IPS-20b (cell line): Measurements from ENCODE around the gene AMN.

Experiments
- H3K27ac ChIP-seq: one replicate; pipeline ENCODE4 v1.5.1; 2013; ENCODE audit warnings: low read length
- H3K27me3 ChIP-seq: 2 replicates; pipeline ENCODE4 v1.6.1; 2013; ENCODE audit warnings: mild to moderate bottlenecking, low read length, inconsistent platforms; ENCODE audit not compliant: insufficient read depth
- H3K36me3 ChIP-seq: 2 replicates; pipeline ENCODE4 v1.6.1; 2013; ENCODE audit warnings: low read depth, mild to moderate bottlenecking, inconsistent platforms, low read length, moderate library complexity; ENCODE audit not compliant: insufficient read depth
- H3K4me1 ChIP-seq: 2 replicates; pipeline ENCODE4 v1.6.1; 2013; ENCODE audit warnings: mild to moderate bottlenecking, control low read depth, inconsistent platforms, low read length, moderate library complexity; ENCODE audit not compliant: insufficient read depth
- H3K4me3 ChIP-seq: 2 replicates; pipeline ENCODE4 v1.5.1; 2013; ENCODE audit warnings: mild to moderate bottlenecking, low read length, inconsistent platforms
- H3K9ac ChIP-seq: 2 replicates; pipeline ENCODE4 v1.6.1; 2013; ENCODE audit warnings: low read depth, mild to moderate bottlenecking, inconsistent platforms, low read length, moderate library complexity
- H3K9me3 ChIP-seq: 2 replicates; pipeline ENCODE4 v1.6.1; 2013; ENCODE audit warnings: mild to moderate bottlenecking, low read depth, low read length, inconsistent platforms; ENCODE audit not compliant: insufficient read depth

AMN gene

GRCh38 chr14:102945346-102946130, 23.1 kb downstream of the AMN start:
- peaks cover 86% of the 10 kb centered on the region for H3K36me3 ChIP-seq
- H3K4me1 ChIP-seq = no peaks in the 10 kb centered on the region
- no peak overlapping the region for H3K4me3 ChIP-seq
- H3K27ac ChIP-seq = no peak overlapping the region
- H3K9me3 ChIP-seq = no peaks in the 10 kb centered on the region
- no peaks in the 10 kb centered on the region for H3K27me3 ChIP-seq
- no peak overlapping the region for H3K9ac ChIP-seq

- no peaks in the 10 kb centered on the region for H3K9me3 ChIP-seq
- H3K4me3 ChIP-seq = no peak overlapping the region
- peaks cover 85% of the 10 kb centered on the region for H3K36me3 ChIP-seq
- H3K9ac ChIP-seq = no peak overlapping the region
- H3K4me1 ChIP-seq = no peaks in the 10 kb centered on the region
- H3K27me3 ChIP-seq = no peaks in the 10 kb centered on the region
- H3K27ac ChIP-seq = no peak overlapping the region
These were observed 25.0 kb downstream of the AMN start for GRCh38 chr14:102947321-102948103.

- Histone ChIP-seq H3K9ac (no peak overlapping the region), H3K9me3 (no peaks in the 10 kb centered on the region), H3K27me3 (no peaks in the 10 kb centered on the region), H3K27ac (no peak overlapping the region), H3K36me3 (peaks cover 87% of the 10 kb centered on the region), H3K4me3 (no peak overlapping the region), H3K4me1 (no peaks in the 10 kb centered on the region)
These were observed 26.2 kb downstream of the AMN start for GRCh38 chr14:102948698-102949061.

- no peak overlapping the region for H3K9ac ChIP-seq
- no peak overlapping the region for H3K4me3 ChIP-seq
- peaks cover 87% of the 10 kb centered on the region for H3K36me3 ChIP-seq
- no peaks in the 10 kb centered on the region for H3K27me3 ChIP-seq
- no peaks in the 10 kb centered on the region for H3K9me3 ChIP-seq
- no peak overlapping the region for H3K27ac ChIP-seq
- H3K4me1 ChIP-seq = no peaks in the 10 kb centered on the region
These were observed 26.8 kb downstream of the AMN start for GRCh38 chr14:102949062-102949800.

- Histone ChIP-seq H3K27ac (no peak overlapping the region), H3K36me3 (peaks cover 88% of the 10 kb centered on the region), H3K9ac (no peak overlapping the region), H3K4me1 (no peaks in the 10 kb centered on the region), H3K4me3 (no peak overlapping the region), H3K9me3 (no peaks in the 10 kb centered on the region), H3K27me3 (no peaks in the 10 kb centered on the region)
These were observed 27.5 kb downstream of the AMN start for GRCh38 chr14:102949801-102950451.

GRCh38 chr14:102951034-102951433, 28.6 kb downstream of the AMN start:
- peaks cover 89% of the 10 kb centered on the region for H3K36me3 ChIP-seq
- H3K9me3 ChIP-seq = no peaks in the 10 kb centered on the region

GRCh38 chr14:102951799-102952198, 29.3 kb downstream of the AMN start:
- peaks cover 88% of the 10 kb centered on the region for H3K36me3 ChIP-seq
- H3K9ac ChIP-seq = no peak overlapping the region
- H3K4me3 ChIP-seq = no peak overlapping the region
- H3K4me1 ChIP-seq = no peaks in the 10 kb centered on the region
- no peaks in the 10 kb centered on the region for H3K9me3 ChIP-seq
- H3K27ac ChIP-seq = no peak overlapping the region
- H3K27me3 ChIP-seq = no peaks in the 10 kb centered on the region

More at GRCh38 chr14:102951034-102951433, 28.6 kb downstream of the AMN start:
- H3K27me3 ChIP-seq = no peaks in the 10 kb centered on the region
- no peak overlapping the region for H3K27ac ChIP-seq
- no peak overlapping the region for H3K9ac ChIP-seq
- H3K4me1 ChIP-seq = no peaks in the 10 kb centered on the region
- no peak overlapping the region for H3K4me3 ChIP-seq

- Histone ChIP-seq H3K4me3 (no peak overlapping the region), H3K9me3 (no peaks in the 10 kb centered on the region), H3K27me3 (no peaks in the 10 kb centered on the region), H3K36me3 (peaks cover 86% of the 10 kb centered on the region), H3K27ac (no peak overlapping the region), H3K4me1 (no peaks in the 10 kb centered on the region), H3K9ac (no peak overlapping the region)
These were observed 29.8 kb downstream of the AMN start for GRCh38 chr14:102952276-102952675.

- Histone ChIP-seq H3K4me3 (no peak overlapping the region), H3K9me3 (no peaks in the 10 kb centered on the region), H3K27ac (no peak overlapping the region), H3K4me1 (no peaks in the 10 kb centered on the region), H3K9ac (no peak overlapping the region), H3K36me3 (peaks cover 92% of the 10 kb centered on the region), H3K27me3 (no peaks in the 10 kb centered on the region)
These were observed 30.6 kb downstream of the AMN start for GRCh38 chr14:102953100-102953499.

- Histone ChIP-seq H3K4me3 (no peak overlapping the region), H3K27me3 (no peaks in the 10 kb centered on the region), H3K9me3 (no peaks in the 10 kb centered on the region), H3K27ac (no peak overlapping the region), H3K9ac (no peak overlapping the region), H3K4me1 (no peaks in the 10 kb centered on the region), H3K36me3 (peaks cover 94% of the 10 kb centered on the region)
These were observed 31.8 kb downstream of the AMN start for GRCh38 chr14:102954081-102954789.
